Brain microvascular endothelial cell (primary cell): ENCODE data around the gene CRTC3.

Source experiments
- DNase-seq: peaks from one replicate; pipeline ENCODE4 v3.0.0-alpha.2; 2020
- H3K27ac ChIP-seq: fragments of 250-450 bp; sonication (Bioruptor Pico); 2 replicates; pipeline ENCODE4 v1.5.1; 2020; ENCODE audit warnings: mild to moderate bottlenecking, moderate library complexity
- H3K27me3 ChIP-seq: fragments of 250-450 bp; sonication (Bioruptor Pico); replicated peaks from 2 replicates; pipeline ENCODE4 v1.5.1; 2020; ENCODE audit warnings: mild to moderate bottlenecking
- H3K36me3 ChIP-seq: fragments of 250-450 bp; sonication (Bioruptor Pico); replicated peaks from 2 replicates; pipeline ENCODE4 v1.5.1; 2020; ENCODE audit warnings: mild to moderate bottlenecking
- H3K4me3 ChIP-seq: 2 replicates; pipeline ENCODE4 v1.5.1; 2011; ENCODE audit warnings: low read depth, mild to moderate bottlenecking, control low read depth, low read length, moderate library complexity
- CTCF ChIP-seq: IDR thresholded peaks from 2 replicates; pipeline ENCODE4 v1.5.1; 2011; ENCODE audit warnings: low read depth, mild to moderate bottlenecking, moderate library complexity, low read length, control low read depth, inconsistent platforms; ENCODE audit errors: missing control alignments
- in situ Hi-C: cut with HindIII; loops from 2 replicates; pipeline ENCODE4 v1.10.0; 2017; ENCODE audit warnings: low sequenced_read_pairs, low pct_ligation_motif_present

The CRTC3 gene

GRCh38 chr15:90545095-90545494, 15.4 kb downstream of the CRTC3 start:
- peak; percentile 26 for TF ChIP-seq CTCF
- no peak for DNase-seq
- no peaks in the 10 kb centered on the region for H3K27me3 ChIP-seq
- no peaks in the 10 kb centered on the region for H3K36me3 ChIP-seq
- H3K27ac ChIP-seq, result no peak overlapping the region
- no peak overlapping the region for H3K4me3 ChIP-seq
- in situ Hi-C loops, result no loop called here

- Histone ChIP-seq H3K4me3 (no peak overlapping the region), H3K27me3 (no peaks in the 10 kb centered on the region), H3K27ac (no peak overlapping the region), H3K36me3 (no peaks in the 10 kb centered on the region)
- TF ChIP-seq CTCF, result no peak
- no peak for DNase-seq
- in situ Hi-C loops, result no loop called here
These were observed 17.8 kb downstream of the CRTC3 start for GRCh38 chr15:90547540-90547939.

GRCh38 chr15:90550919-90551318, 21.2 kb downstream of the CRTC3 start:
- TF ChIP-seq CTCF, result no peak
- no peak overlapping the region for H3K4me3 ChIP-seq
- H3K27me3 ChIP-seq, result no peaks in the 10 kb centered on the region
- no peak overlapping the region for H3K27ac ChIP-seq
- DNase-seq, result no peak
- H3K36me3 ChIP-seq, result no peaks in the 10 kb centered on the region
- in situ Hi-C loops, result no loop called here

GRCh38 chr15:90552162-90552928, 22.6 kb downstream of the CRTC3 start:
- Histone ChIP-seq H3K4me3 (no peak overlapping the region), H3K36me3 (no peaks in the 10 kb centered on the region), H3K27ac (peak overlapping the region; percentile 91), H3K27me3 (no peaks in the 10 kb centered on the region)
- peak; percentile 69 for DNase-seq
- in situ Hi-C loops, result no loop called here
- TF ChIP-seq CTCF, result no peak

GRCh38 chr15:90552929-90553211, 23.1 kb downstream of the CRTC3 start:
- no peaks in the 10 kb centered on the region for H3K36me3 ChIP-seq
- DNase-seq, result no peak
- H3K4me3 ChIP-seq, result no peak overlapping the region
- TF ChIP-seq CTCF, result no peak
- in situ Hi-C loops, result no loop called here
- H3K27ac ChIP-seq, result peak overlapping the region; percentile 91
- H3K27me3 ChIP-seq, result no peaks in the 10 kb centered on the region

GRCh38 chr15:90553248-90553745, 23.6 kb downstream of the CRTC3 start:
- no peak overlapping the region for H3K4me3 ChIP-seq
- no peaks in the 10 kb centered on the region for H3K27me3 ChIP-seq
- in situ Hi-C loops, result no loop called here
- H3K27ac ChIP-seq, result peak overlapping the region; percentile 91
- DNase-seq, result peak; percentile 68
- no peaks in the 10 kb centered on the region for H3K36me3 ChIP-seq
- no peak for TF ChIP-seq CTCF
